Memory B cell (primary cell): ENCODE results near the gene ZFP1.

Experiments used
- ATAC-seq: fragments of 150-1000 bp; cut with Tn5 transposase; 2 replicates; pipeline ENCODE4 v1.10.0; 2021; ENCODE audit warnings: low read depth, mild to moderate bottlenecking, moderate library complexity
- DNase-seq, 2 donors: peaks; one replicate each; pipeline ENCODE4 v3.0.0; 2022; ENCODE audit warnings: low spot score in 2 of 2
- H3K27ac Mint-ChIP-seq: one replicate; pipeline ENCODE4 v1.8.0; 2022; ENCODE audit warnings: mild to moderate bottlenecking, moderate library complexity, mixed read lengths
- H3K27me3 Mint-ChIP-seq: one replicate; pipeline ENCODE4 v1.8.0; 2022; ENCODE audit warnings: mixed read lengths
- H3K36me3 Mint-ChIP-seq: one replicate; pipeline ENCODE4 v1.8.0; 2022; ENCODE audit warnings: mild to moderate bottlenecking, mixed read lengths
- H3K4me1 Mint-ChIP-seq: one replicate; pipeline ENCODE4 v1.8.0; 2022; ENCODE audit warnings: mixed read lengths
- H3K4me3 Mint-ChIP-seq: one replicate; pipeline ENCODE4 v1.8.0; 2022; ENCODE audit warnings: mild to moderate bottlenecking, moderate library complexity, mixed read lengths
- H3K9me3 Mint-ChIP-seq: one replicate; pipeline ENCODE4 v1.8.0; 2022; ENCODE audit warnings: mixed read lengths

The ZFP1 gene

DNA sequence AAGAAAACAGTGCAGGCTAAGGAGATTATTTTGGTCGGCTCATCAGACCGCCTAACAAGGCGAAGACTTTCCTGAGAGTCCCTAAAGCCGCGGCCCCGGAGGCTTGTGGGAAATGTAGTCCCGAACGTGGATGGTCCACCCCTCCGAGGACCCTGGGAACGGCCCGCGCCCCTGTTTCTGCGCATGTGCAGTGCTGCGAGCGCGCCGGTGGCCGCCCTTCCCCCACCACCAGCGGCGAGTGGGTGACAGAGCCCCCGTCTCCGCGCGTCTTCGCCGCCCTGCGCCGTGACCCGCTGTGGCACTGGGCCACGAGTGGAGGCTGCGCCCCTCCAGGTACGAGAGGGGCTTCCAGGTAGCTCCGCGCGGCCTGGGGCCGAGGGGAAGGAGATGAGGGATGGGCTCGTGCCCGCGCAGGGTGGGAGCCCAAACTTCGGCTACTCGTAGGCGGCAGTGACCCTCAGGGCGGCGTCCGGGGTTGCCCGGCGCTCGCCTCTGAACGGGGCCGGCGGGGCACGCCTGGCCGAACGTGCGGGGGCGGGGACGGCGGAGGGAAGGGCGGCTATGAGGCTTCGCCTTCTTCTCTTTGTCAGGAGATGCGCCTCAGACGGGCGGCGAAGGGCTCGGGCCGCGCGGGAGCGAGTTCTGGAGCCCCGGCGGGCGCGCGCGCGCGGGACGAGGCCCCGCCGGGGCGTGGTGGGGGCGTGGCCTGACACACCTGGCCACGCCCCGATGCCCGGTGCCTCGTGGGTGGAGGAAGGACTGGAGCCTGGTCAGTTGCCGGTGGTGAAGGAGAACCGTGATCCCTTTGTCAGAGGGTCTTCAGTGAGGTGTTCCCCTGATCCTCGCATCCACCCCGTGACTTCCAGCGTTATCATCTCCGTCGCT, at the start of gene ZFP1:
Gene ZFP1 (plus strand): TSS at position 214 of the 885 bp plus-strand sequence. CDS start 4,428 bp downstream, outside the sequence.
- DNase-seq: peak; percentile 95 to 96
- peaks cover 17% of the 10 kb centered on the region for H3K9me3 Mint-ChIP-seq
- peak within 1 kb of the TSS; percentile 91 for H3K4me3 Mint-ChIP-seq
- H3K4me1 Mint-ChIP-seq: peaks cover 11% of the 10 kb centered on the region
- peak; percentile 86 for ATAC-seq
- peak within 1 kb of the TSS; percentile 45 for H3K27ac Mint-ChIP-seq
- H3K36me3 Mint-ChIP-seq: peaks cover 23% of the 10 kb centered on the region
- no peaks in the 10 kb centered on the region for H3K27me3 Mint-ChIP-seq

DNA sequence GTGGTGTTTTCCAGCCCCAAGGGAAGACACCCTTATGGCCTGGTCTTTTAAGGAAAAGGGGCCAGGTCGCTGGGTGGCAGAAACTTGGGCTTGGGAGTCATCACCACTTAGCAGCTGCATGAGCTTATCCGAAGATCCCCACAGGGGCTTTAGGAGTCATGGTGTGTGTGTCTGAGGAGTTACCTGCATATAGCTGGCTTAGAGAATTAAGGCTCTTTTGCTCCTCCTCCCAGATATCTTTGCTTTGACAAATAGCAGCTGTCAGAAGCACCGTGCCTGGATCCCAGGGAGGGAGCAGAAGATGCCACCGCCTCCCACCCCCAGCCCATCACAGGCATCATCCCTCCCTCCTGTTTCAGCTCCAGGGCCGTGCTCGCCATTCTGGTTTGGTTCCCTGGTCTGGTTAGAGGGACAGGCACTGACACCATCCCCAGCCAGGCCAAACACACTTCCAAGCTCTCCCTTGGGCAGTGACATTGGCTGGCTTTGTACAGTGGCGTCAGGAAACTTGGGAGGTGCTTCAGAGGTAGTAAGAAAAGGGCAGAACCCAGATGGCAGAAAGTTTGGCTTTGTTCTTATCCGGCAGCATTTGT, 49.2 kb upstream of the ZFP1 start:
- no peak for ATAC-seq
- Mint-ChIP-seq H3K9me3 (peaks cover 3% of the 10 kb centered on the region), H3K4me1 (peaks cover 6% of the 10 kb centered on the region), H3K4me3 (no peak overlapping the region), H3K36me3 (no peaks in the 10 kb centered on the region), H3K27me3 (peaks cover 10% of the 10 kb centered on the region), H3K27ac (no peak overlapping the region)
- DNase-seq: no peak

DNA sequence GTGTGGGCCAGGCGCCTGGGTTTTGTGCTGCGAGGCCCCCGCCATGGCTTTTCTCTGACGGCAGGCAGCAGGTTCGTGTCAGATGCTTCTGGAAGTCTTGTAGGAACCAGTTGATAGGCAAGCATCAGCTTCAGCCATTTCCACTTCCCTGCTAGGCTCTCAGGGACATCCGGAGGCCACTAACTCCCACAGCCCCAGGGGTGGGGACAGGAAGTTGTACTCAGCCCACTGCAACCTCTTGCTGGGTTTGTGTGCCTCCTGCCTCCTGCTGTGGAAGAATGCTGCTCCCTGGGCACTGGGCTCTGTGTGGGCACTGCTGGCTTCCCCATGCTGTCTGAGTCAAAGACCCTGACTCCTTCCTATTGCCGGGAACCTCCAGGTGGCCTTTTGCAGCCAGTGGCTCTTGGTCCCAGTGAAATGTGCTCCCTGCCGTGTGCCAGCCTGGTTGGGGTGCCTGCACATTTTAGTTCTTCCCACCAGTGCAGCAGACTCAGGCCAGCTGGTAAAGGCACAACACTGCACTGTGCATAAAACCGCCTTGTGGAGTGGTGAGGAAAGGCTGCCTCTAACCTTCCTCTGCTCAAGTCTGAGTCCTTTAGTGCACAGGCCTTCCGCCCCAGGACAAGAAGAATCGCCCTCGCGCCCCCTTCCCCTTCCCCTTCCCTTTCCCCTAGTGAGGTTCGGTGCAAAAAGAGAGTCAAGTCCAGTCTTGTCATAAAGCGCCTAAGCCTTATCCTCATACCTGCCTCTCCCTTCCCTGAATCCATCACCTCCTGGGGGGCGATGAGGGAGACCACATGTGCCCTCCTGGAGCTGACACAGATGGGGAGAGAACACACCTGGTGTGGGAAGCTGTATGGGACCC, 48.4 kb upstream of the ZFP1 start:
- Mint-ChIP-seq H3K4me1 (peaks cover 6% of the 10 kb centered on the region), H3K4me3 (no peak overlapping the region)
- no peak for DNase-seq

DNA sequence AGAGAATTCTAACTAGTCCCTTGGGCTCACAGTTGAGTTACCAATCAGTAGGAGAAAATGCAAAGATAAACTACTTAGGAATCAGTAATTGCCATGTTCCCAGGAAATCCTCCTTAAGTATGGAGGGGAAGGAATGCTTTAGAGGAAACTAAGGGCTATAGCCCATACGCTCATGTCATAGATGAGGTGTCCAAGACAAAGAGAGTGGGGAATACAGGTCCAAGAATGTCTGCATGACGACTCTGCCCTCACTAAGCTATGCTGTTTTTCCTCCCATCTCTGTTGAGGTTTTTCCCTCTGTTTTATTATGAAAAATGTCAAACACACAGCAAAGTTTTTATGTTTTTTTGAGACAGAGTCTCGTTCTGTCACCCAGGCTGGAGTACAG, 47.7 kb upstream of the ZFP1 start:
- H3K4me1 Mint-ChIP-seq: peaks cover 9% of the 10 kb centered on the region
- no peak for DNase-seq
- no peaks in the 10 kb centered on the region for H3K36me3 Mint-ChIP-seq
- no peak overlapping the region for H3K27ac Mint-ChIP-seq
- H3K4me3 Mint-ChIP-seq: no peak overlapping the region
- peaks cover 15% of the 10 kb centered on the region for H3K27me3 Mint-ChIP-seq
- ATAC-seq: no peak
- H3K9me3 Mint-ChIP-seq: peaks cover 5% of the 10 kb centered on the region

More for the DNA sequence above, 48.4 kb upstream of the ZFP1 start:
- Mint-ChIP-seq H3K9me3 (peaks cover 5% of the 10 kb centered on the region), H3K27ac (no peak overlapping the region), H3K27me3 (peaks cover 15% of the 10 kb centered on the region), H3K36me3 (no peaks in the 10 kb centered on the region)
- ATAC-seq: no peak

DNA sequence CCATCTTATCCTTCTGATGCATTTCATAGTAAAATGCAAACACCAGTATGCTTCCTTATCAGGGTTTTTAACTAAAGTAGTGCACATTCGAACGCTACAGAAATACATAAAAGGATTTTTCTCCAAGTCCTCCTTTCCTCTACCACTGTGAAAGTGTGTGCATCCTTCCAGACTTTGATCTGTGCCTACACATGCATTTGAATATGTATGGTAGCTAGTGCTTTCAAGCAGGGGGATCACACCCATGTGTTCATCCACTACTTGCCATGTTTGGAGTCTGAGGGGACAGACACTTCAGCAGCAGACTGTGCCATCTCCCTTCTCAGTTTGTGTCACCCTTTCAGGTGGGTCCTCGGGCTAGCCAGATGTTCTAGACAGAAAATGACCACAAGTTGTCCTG, 46.7 kb upstream of the ZFP1 start:
- Mint-ChIP-seq H3K4me1 (peaks cover 9% of the 10 kb centered on the region), H3K4me3 (no peak overlapping the region), H3K27me3 (peaks cover 16% of the 10 kb centered on the region), H3K36me3 (no peaks in the 10 kb centered on the region), H3K9me3 (peaks cover 5% of the 10 kb centered on the region), H3K27ac (no peak overlapping the region)
- ATAC-seq (no peak), DNase-seq (no peak)

DNA sequence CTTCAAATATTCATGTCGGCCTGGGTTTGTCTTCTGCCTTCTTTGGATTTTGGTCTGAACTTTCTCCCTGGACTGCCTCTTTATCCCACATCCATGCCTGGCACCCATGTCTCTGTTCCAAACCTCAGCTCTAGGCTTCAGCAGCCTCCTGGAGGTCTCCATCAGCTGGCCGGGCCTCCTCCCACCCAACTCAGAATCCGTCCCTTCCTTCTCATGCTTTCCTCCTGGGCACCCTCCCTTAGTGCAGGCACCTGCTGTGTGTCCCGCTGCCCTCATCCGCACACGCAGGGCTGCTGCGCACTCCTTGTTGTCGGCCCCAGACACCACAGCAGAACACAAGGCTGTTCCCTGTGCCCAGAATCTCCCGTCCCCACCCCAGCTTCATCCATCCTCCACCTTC, 45.7 kb upstream of the ZFP1 start:
- no peak overlapping the region for H3K27ac Mint-ChIP-seq
- DNase-seq: no peak
- H3K4me1 Mint-ChIP-seq: peaks cover 9% of the 10 kb centered on the region
- no peak for ATAC-seq
- peaks cover 20% of the 10 kb centered on the region for H3K27me3 Mint-ChIP-seq
- no peaks in the 10 kb centered on the region for H3K36me3 Mint-ChIP-seq
- peaks cover 5% of the 10 kb centered on the region for H3K9me3 Mint-ChIP-seq
- no peak overlapping the region for H3K4me3 Mint-ChIP-seq

DNA sequence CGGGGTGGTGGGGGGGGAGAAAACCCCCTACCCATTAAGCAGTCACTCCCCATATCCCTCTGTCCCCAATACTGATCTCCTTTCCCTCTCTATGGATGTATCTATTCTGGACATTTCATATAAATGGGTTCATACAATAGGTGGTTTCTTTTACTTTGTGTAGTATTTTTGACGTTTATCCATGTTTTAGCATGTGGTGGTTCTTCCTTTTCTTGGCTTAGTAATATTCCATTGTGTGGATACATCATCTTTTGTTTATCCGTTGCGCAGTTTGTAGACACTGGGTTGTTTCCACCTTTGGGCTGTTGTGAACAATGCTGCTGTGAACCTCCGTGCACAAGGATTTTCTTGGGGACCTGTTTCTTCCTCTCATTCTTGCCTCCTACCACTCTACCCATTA, 44.3 kb upstream of the ZFP1 start:
- Mint-ChIP-seq H3K36me3 (no peaks in the 10 kb centered on the region), H3K9me3 (peaks cover 5% of the 10 kb centered on the region), H3K4me1 (peaks cover 13% of the 10 kb centered on the region), H3K27ac (no peak overlapping the region), H3K27me3 (peaks cover 26% of the 10 kb centered on the region), H3K4me3 (no peak overlapping the region)
- DNase-seq (no peak), ATAC-seq (no peak)

DNA sequence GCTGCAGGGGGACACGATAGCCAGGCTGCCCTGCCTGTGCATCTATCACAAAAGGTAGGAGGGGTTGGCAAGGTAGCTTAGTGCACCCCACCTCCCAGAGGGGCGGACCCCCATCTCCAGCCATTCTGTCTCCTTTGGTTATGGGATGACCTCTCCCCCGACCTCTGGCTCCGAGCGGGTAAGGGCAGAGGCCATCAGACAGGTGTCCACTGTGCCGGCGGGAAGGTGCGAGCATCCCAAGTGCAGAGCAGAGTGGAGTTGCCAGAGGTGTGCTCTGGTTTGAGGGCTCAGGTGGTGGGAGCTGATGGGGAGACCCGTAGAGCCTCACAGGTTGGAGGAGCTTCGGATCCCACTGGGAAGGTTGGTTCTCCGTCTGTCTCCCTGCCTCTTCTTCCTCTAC, 43.5 kb upstream of the ZFP1 start:
- Mint-ChIP-seq H3K9me3 (peaks cover 5% of the 10 kb centered on the region), H3K36me3 (no peaks in the 10 kb centered on the region), H3K4me1 (peaks cover 20% of the 10 kb centered on the region), H3K4me3 (no peak overlapping the region), H3K27ac (no peak overlapping the region), H3K27me3 (peaks cover 30% of the 10 kb centered on the region)
- no peak for DNase-seq
- ATAC-seq: no peak

DNA sequence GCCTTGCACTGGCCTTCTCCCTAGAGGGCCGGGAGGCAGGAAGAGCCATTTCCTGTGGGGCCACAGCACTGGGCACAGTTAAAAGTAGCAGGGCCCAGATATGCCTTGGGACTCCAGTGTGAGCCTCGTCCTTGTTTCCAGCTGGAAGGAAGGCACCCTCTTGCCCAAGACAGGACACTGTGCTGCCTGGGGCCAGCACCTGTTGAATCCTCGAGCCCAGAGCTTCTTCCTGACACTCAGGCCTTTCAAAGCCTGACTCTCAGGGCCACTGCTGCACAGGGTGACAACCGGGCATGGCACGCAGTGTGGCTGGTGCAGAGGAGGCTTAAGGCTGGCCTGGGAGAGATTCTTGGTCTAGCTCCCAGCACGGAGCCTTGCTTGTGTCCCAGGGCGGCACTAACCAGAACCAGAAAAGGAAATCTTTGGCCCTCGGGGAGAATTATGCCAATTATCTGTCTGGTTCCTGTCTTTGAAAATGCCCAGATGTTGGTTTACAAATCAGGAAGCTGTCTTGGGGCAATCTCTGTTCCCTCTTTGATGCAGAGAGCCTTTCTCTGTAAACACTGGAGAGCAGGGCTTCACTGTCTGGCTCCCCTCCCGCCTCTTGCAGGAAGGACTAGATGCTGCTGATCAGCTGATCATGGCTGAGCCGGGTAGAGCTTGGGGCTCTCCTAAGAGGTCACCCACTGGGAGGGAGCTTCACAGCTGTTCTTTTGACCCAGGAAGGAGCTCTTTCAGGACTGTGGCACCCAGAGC, 42.8 kb upstream of the ZFP1 start:
- Mint-ChIP-seq H3K4me3 (no peak overlapping the region), H3K27ac (no peak overlapping the region), H3K4me1 (peaks cover 19% of the 10 kb centered on the region), H3K36me3 (no peaks in the 10 kb centered on the region), H3K27me3 (peaks cover 30% of the 10 kb centered on the region), H3K9me3 (peaks cover 5% of the 10 kb centered on the region)
- DNase-seq (no peak), ATAC-seq (no peak)

DNA sequence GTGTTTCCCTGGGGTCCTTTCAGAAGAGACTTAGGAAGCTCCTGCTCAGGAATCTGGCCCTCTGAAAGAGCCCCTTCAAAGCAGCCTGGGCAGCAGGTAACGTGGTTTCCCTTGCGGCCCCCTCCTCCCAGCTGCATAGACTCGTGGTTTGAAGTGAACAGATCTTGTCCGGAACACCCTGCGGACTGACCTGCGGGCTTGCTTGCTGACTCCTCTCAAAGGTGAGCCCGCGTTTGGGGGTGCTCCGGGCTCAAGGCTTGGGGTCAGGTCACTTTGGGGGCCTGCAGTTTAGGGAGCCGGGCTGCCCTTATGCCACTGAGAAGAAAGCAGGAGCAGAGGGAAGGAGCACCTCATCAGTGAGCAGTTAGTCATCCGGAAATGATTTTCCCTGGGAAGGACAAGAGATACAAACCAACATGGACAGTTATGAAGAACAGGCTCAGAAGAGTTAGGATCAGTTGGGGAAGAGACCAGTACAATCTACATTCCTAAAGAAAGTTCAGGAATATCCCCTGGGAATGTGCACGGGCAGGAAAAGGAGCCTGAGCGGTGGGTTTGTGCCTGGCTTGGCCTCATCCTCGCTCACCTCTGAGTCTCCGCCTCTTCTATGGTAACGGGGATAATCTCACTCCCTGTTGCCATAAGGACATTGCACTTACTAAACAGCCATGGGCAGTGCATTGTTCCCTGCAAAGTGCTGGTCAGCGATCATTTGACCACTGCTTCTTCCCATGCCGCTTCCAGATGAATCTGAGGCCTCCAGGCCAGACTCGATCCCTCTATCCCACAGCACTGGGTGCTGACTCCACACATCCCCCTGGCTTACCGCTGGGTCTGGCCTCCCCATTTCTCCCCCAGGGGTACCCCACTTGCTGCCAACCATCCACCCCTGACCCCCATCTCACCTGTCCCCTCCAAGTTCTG, 41.7 kb upstream of the ZFP1 start:
- H3K27ac Mint-ChIP-seq: no peak overlapping the region
- H3K27me3 Mint-ChIP-seq: peaks cover 38% of the 10 kb centered on the region
- peaks cover 28% of the 10 kb centered on the region for H3K4me1 Mint-ChIP-seq

DNA sequence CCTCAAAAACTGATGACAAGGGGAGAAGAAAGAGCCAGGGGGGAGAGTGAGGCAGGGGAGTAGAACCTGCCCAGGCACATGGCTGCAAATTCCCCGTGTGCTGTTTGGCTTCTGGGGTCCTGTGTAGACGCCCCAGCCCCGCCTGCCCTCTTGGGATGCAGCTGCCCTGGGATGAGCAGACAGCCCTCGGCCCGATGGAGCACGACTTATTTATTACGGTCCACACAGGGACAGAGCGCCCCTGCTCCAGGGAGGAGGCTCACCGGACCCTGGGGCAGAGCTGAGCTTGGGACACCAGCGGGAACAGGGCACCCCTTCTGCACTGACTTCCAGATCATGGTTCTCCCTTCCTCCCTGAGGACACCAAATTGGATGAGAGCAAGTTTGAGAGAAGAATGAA, 40.8 kb upstream of the ZFP1 start:
- H3K4me1 Mint-ChIP-seq: peaks cover 31% of the 10 kb centered on the region
- ATAC-seq (no peak), DNase-seq (no peak)
- H3K27ac Mint-ChIP-seq: no peak overlapping the region
- H3K9me3 Mint-ChIP-seq: peaks cover 5% of the 10 kb centered on the region
- no peak overlapping the region for H3K4me3 Mint-ChIP-seq
- no peaks in the 10 kb centered on the region for H3K36me3 Mint-ChIP-seq
- H3K27me3 Mint-ChIP-seq: peaks cover 41% of the 10 kb centered on the region

More for the DNA sequence above, 41.7 kb upstream of the ZFP1 start:
- ATAC-seq (no peak), DNase-seq (no peak)
- Mint-ChIP-seq H3K4me3 (no peak overlapping the region), H3K36me3 (no peaks in the 10 kb centered on the region), H3K9me3 (peaks cover 5% of the 10 kb centered on the region)

DNA sequence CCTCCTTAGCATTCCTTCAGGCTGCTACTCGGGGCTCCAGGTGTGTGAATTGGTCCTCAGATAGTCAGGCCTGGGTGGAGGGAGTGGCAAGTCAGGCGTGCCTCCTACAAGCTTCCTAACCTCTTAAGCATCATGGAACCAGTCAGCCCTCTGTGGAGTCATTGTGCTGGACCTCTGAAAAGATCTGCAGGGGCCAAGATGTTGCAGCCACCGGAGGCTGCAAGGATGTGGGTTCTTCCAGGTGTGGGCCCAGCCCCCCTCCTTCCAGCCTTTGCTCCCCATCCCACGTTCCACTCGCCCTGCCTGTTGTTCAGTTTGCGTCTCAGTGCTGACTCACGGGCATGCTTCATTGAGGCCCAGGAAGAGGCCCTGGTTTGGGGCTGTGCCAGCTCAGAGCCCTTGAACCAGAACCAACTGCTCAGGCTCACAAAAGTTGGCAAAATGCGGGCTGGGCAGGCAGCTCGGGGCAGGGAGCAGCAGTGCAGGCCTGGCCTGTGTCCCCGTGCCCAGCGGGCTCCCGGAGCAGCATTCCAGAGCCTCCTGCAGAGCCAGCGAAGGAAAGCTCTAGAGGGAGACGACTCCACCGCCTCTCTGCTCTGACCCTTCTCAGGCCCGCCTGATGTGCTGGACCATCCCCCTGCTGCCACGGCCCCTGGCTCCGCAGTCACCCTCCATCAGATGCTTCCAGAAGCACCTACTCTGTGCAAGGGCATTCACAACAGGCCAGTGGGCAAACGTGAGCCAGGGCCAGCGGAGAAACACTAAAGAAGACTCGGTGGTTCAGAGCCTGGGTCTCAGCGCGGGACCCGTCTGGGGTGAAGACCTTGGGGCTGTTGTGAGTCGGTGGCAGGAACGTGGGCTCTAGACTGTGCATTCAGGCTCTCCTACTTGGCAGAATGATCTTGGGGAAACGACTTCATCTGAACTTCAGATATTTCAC, 39.3 kb upstream of the ZFP1 start:
- H3K4me1 Mint-ChIP-seq: peaks cover 31% of the 10 kb centered on the region
- H3K27me3 Mint-ChIP-seq: peaks cover 40% of the 10 kb centered on the region
- peak; percentile 27 to 33 for DNase-seq
- H3K9me3 Mint-ChIP-seq: peaks cover 3% of the 10 kb centered on the region
- no peak overlapping the region for H3K27ac Mint-ChIP-seq
- peak; percentile 71 for ATAC-seq
- H3K36me3 Mint-ChIP-seq: no peaks in the 10 kb centered on the region
- H3K4me3 Mint-ChIP-seq: peak overlapping the region; percentile 6
